OCI-LY3 (cell line): Measurements from ENCODE around the gene MVK.

Source experiments
- H2AFZ ChIP-seq: fragments of 200-600, 300-600 bp; shearing (Covaris generic); 2 replicates; pipeline ENCODE4 v1.6.0; 2014; ENCODE audit warnings: antibody characterized with exemption, low read depth, low read length
- H3K27ac ChIP-seq: fragments of 200-600, 300-600 bp; sonication (generic); 2 replicates; pipeline ENCODE4 v1.5.1; 2014; ENCODE audit warnings: mild to moderate bottlenecking, low read length, moderate library complexity, mixed read lengths
- H3K27me3 ChIP-seq: fragments of 200-600, 300-600 bp; sonication (generic); 2 replicates; pipeline ENCODE4 v1.6.1; 2014; ENCODE audit warnings: low read depth, low read length, mixed read lengths
- H3K36me3 ChIP-seq: fragments of 200-600, 300-600 bp; sonication (generic); replicated peaks from 2 replicates; pipeline ENCODE3; 2014; ENCODE audit warnings: low read depth, low read length, mixed read lengths
- H3K4me1 ChIP-seq: fragments of 300-600, 200-600 bp; sonication (generic); 2 replicates; pipeline ENCODE4 v1.6.1; 2014; ENCODE audit warnings: low read length, mixed read lengths
- H3K4me2 ChIP-seq: fragments of 200-600, 300-600 bp; sonication (generic); 2 replicates; pipeline ENCODE4 v1.6.1; 2014; ENCODE audit warnings: low read length, mixed read lengths
- H3K4me3 ChIP-seq: fragments of 300-600, 200-600 bp; sonication (generic); 2 replicates; pipeline ENCODE4 v1.5.1; 2014; ENCODE audit warnings: antibody characterized with exemption, mild to moderate bottlenecking, low read length, moderate library complexity
- H3K79me2 ChIP-seq: fragments of 300-600, 200-600 bp; shearing (Covaris generic); 2 replicates; pipeline ENCODE4 v1.6.1; 2014; ENCODE audit warnings: mild to moderate bottlenecking, low read length, mixed read lengths
- H3K9ac ChIP-seq: fragments of 300-600, 200-600 bp; shearing (Covaris generic); 2 replicates; pipeline ENCODE4 v1.6.0; 2014; ENCODE audit warnings: mild to moderate bottlenecking, low read length, moderate library complexity
- H3K9me3 ChIP-seq: fragments of 200-600, 300-600 bp; shearing (Covaris generic); 2 replicates; pipeline ENCODE4 v1.6.1; 2014; ENCODE audit warnings: low read length, mixed read lengths; ENCODE audit not compliant: insufficient read depth
- H4K20me1 ChIP-seq: fragments of 200-600, 300-600 bp; sonication (generic); 2 replicates; pipeline ENCODE4 v1.6.1; 2016; ENCODE audit warnings: low read length, mixed read lengths; ENCODE audit not compliant: insufficient read depth
- CTCF ChIP-seq: fragments of 200-600, 300-600 bp; sonication (generic); IDR thresholded peaks from 2 replicates; pipeline ENCODE4 v1.5.1; 2014; ENCODE audit warnings: antibody characterized with exemption, low read length, low read depth
- EZH2phosphoT487 ChIP-seq: fragments of 200-600 bp; shearing (Covaris generic); IDR thresholded peaks from 2 replicates; pipeline ENCODE4 v1.6.1; 2018; ENCODE audit warnings: antibody characterized with exemption, mixed run types, low read depth

The MVK gene

GRCh38 chr12:109612975-109613502 lies 39.4 kb downstream of the MVK start:
- Histone ChIP-seq H3K36me3 (no peaks in the 10 kb centered on the region), H4K20me1 (no peaks in the 10 kb centered on the region), H3K79me2 (no peaks in the 10 kb centered on the region), H2AFZ (no peak overlapping the region), H3K4me3 (no peak overlapping the region), H3K27ac (no peak overlapping the region), H3K9me3 (no peaks in the 10 kb centered on the region), H3K9ac (no peak overlapping the region), H3K4me2 (no peak overlapping the region), H3K4me1 (peaks cover 23% of the 10 kb centered on the region), H3K27me3 (peaks cover 23% of the 10 kb centered on the region)
- TF ChIP-seq CTCF = peak; percentile 59
- TF ChIP-seq EZH2phosphoT487 = no peak

GRCh38 chr12:109613649-109614455 lies 40.3 kb downstream of the MVK start:
- Histone ChIP-seq H2AFZ (no peak overlapping the region), H3K27ac (no peak overlapping the region), H3K4me3 (no peak overlapping the region), H3K9me3 (no peaks in the 10 kb centered on the region), H3K79me2 (no peaks in the 10 kb centered on the region), H3K4me1 (peaks cover 23% of the 10 kb centered on the region), H4K20me1 (no peaks in the 10 kb centered on the region), H3K9ac (no peak overlapping the region), H3K4me2 (no peak overlapping the region), H3K36me3 (no peaks in the 10 kb centered on the region), H3K27me3 (peaks cover 23% of the 10 kb centered on the region)
- TF ChIP-seq CTCF (no peak), EZH2phosphoT487 (no peak)

- Histone ChIP-seq H3K27me3 (peaks cover 23% of the 10 kb centered on the region), H3K4me2 (no peak overlapping the region), H3K4me3 (no peak overlapping the region), H4K20me1 (no peaks in the 10 kb centered on the region), H3K79me2 (no peaks in the 10 kb centered on the region), H3K9ac (no peak overlapping the region), H2AFZ (no peak overlapping the region), H3K27ac (no peak overlapping the region), H3K9me3 (no peaks in the 10 kb centered on the region), H3K4me1 (peaks cover 23% of the 10 kb centered on the region), H3K36me3 (no peaks in the 10 kb centered on the region)
- TF ChIP-seq CTCF (no peak), EZH2phosphoT487 (no peak)
Observed at GRCh38 chr12:109615556-109616229, 42.1 kb downstream of the MVK start.

GRCh38 chr12:109617491-109617890 lies 43.9 kb downstream of the MVK start:
- Histone ChIP-seq H3K4me1 (peaks cover 5% of the 10 kb centered on the region), H3K27me3 (peaks cover 29% of the 10 kb centered on the region)

More at GRCh38 chr12:109617491-109617890, 43.9 kb downstream of the MVK start:
- TF ChIP-seq CTCF (no peak), EZH2phosphoT487 (no peak)
- no peak overlapping the region for H3K27ac ChIP-seq
- no peak overlapping the region for H3K4me3 ChIP-seq
- no peaks in the 10 kb centered on the region for H3K79me2 ChIP-seq
- no peak overlapping the region for H3K9ac ChIP-seq
- no peaks in the 10 kb centered on the region for H3K36me3 ChIP-seq
- no peak overlapping the region for H2AFZ ChIP-seq
- no peak overlapping the region for H3K4me2 ChIP-seq
- H3K9me3 ChIP-seq = no peaks in the 10 kb centered on the region
- H4K20me1 ChIP-seq = no peaks in the 10 kb centered on the region
